ENCODE measurements around the gene TMA7B.
"Not testable (repeated sequence)": the region's sequence is repeated elsewhere in the genome, so short reads cannot be mapped to it uniquely, and the experiment has no call there.

The TMA7B gene

GRCh38 chr22:39939830-39940229 lies 20.4 kb upstream of the TMA7B start:
- Mint-ChIP-seq H3K27ac (no peak overlapping the region), H3K4me1 (peaks cover 18% of the 10 kb centered on the region), H3K27me3 (no peaks in the 10 kb centered on the region), H3K36me3 (no peaks in the 10 kb centered on the region), H3K9me3 (no peaks in the 10 kb centered on the region), H3K4me3 (no peak overlapping the region)
- no peak for ATAC-seq (ENCODE audit: low read depth)
- no peak for DNase-seq (ENCODE audit: low spot score in 2 of 2)

- H3K27ac Mint-ChIP-seq: no peak overlapping the region
Measured at GRCh38 chr22:39940757-39941305, 19.4 kb upstream of the TMA7B start.

GRCh38 chr22:39941601-39942000 lies 18.6 kb upstream of the TMA7B start:
- Mint-ChIP-seq H3K27ac (no peak overlapping the region), H3K4me3 (no peak overlapping the region), H3K36me3 (no peaks in the 10 kb centered on the region), H3K9me3 (no peaks in the 10 kb centered on the region), H3K4me1 (peaks cover 12% of the 10 kb centered on the region), H3K27me3 (no peaks in the 10 kb centered on the region)
- DNase-seq (ENCODE audit: low spot score in 2 of 2) (no peak), ATAC-seq (ENCODE audit: low read depth) (no peak)

More at GRCh38 chr22:39940757-39941305, 19.4 kb upstream of the TMA7B start:
- ATAC-seq (ENCODE audit: low read depth): peak; percentile 89
- Mint-ChIP-seq H3K36me3 (no peaks in the 10 kb centered on the region), H3K9me3 (no peaks in the 10 kb centered on the region), H3K4me1 (peaks cover 14% of the 10 kb centered on the region), H3K4me3 (no peak overlapping the region), H3K27me3 (no peaks in the 10 kb centered on the region)
- peak in 1 of 2 donors; percentile 35 for DNase-seq (ENCODE audit: low spot score in 2 of 2)

GRCh38 chr22:39942439-39943230 lies 17.6 kb upstream of the TMA7B start:
- Mint-ChIP-seq H3K27ac (no peak overlapping the region), H3K36me3 (no peaks in the 10 kb centered on the region), H3K9me3 (no peaks in the 10 kb centered on the region), H3K4me1 (peaks cover 18% of the 10 kb centered on the region), H3K27me3 (no peaks in the 10 kb centered on the region), H3K4me3 (no peak overlapping the region)
- ATAC-seq (ENCODE audit: low read depth) (no peak), DNase-seq (ENCODE audit: low spot score in 2 of 2) (no peak)

- Mint-ChIP-seq H3K9me3 (no peaks in the 10 kb centered on the region), H3K36me3 (no peaks in the 10 kb centered on the region), H3K27me3 (no peaks in the 10 kb centered on the region), H3K4me1 (peaks cover 18% of the 10 kb centered on the region), H3K27ac (no peak overlapping the region), H3K4me3 (no peak overlapping the region)
- no peak for DNase-seq (ENCODE audit: low spot score in 2 of 2)
- no peak for ATAC-seq (ENCODE audit: low read depth)
Measured at GRCh38 chr22:39943337-39943736, 16.9 kb upstream of the TMA7B start.

GRCh38 chr22:39943953-39944872 lies 16.0 kb upstream of the TMA7B start:
- Mint-ChIP-seq H3K9me3 (no peaks in the 10 kb centered on the region), H3K27ac (no peak overlapping the region), H3K27me3 (no peaks in the 10 kb centered on the region), H3K36me3 (peaks cover 1% of the 10 kb centered on the region), H3K4me3 (no peak overlapping the region), H3K4me1 (peaks cover 26% of the 10 kb centered on the region)
- no peak for DNase-seq (ENCODE audit: low spot score in 2 of 2)
- no peak for ATAC-seq (ENCODE audit: low read depth)

GRCh38 chr22:39946126-39946502 lies 14.1 kb upstream of the TMA7B start:
- no peak for ATAC-seq (ENCODE audit: low read depth)
- Mint-ChIP-seq H3K27me3 (no peaks in the 10 kb centered on the region), H3K4me3 (no peak overlapping the region), H3K4me1 (peaks cover 34% of the 10 kb centered on the region), H3K36me3 (peaks cover 5% of the 10 kb centered on the region), H3K27ac (no peak overlapping the region), H3K9me3 (no peaks in the 10 kb centered on the region)
- DNase-seq (ENCODE audit: low spot score in 2 of 2): no peak

- Mint-ChIP-seq H3K9me3 (no peaks in the 10 kb centered on the region), H3K27me3 (no peaks in the 10 kb centered on the region), H3K4me1 (peaks cover 38% of the 10 kb centered on the region), H3K27ac (peak overlapping the region; percentile 75), H3K36me3 (peaks cover 5% of the 10 kb centered on the region), H3K4me3 (peak overlapping the region; percentile 61)
- DNase-seq (ENCODE audit: low spot score in 2 of 2) (no peak), ATAC-seq (ENCODE audit: low read depth) (peak; percentile 40)
Measured at GRCh38 chr22:39946503-39947219, 13.5 kb upstream of the TMA7B start.

GRCh38 chr22:39947220-39948216 lies 12.7 kb upstream of the TMA7B start:
- DNase-seq (ENCODE audit: low spot score in 2 of 2) (peak in 1 of 2 donors; percentile 35), ATAC-seq (ENCODE audit: low read depth) (peak; percentile 92)
- H3K4me3 Mint-ChIP-seq: peak overlapping the region; percentile 61
- H3K27me3 Mint-ChIP-seq: no peaks in the 10 kb centered on the region
- peaks cover 5% of the 10 kb centered on the region for H3K36me3 Mint-ChIP-seq
- peaks cover 38% of the 10 kb centered on the region for H3K4me1 Mint-ChIP-seq
- no peaks in the 10 kb centered on the region for H3K9me3 Mint-ChIP-seq
- H3K27ac Mint-ChIP-seq: peak overlapping the region; percentile 75

GRCh38 chr22:39949964-39950737 lies 10.0 kb upstream of the TMA7B start:
- ATAC-seq (ENCODE audit: low read depth): no peak
- no peaks in the 10 kb centered on the region for H3K9me3 Mint-ChIP-seq
- H3K27ac Mint-ChIP-seq: no peak overlapping the region
- DNase-seq (ENCODE audit: low spot score in 2 of 2): no peak
- no peaks in the 10 kb centered on the region for H3K27me3 Mint-ChIP-seq
- peaks cover 8% of the 10 kb centered on the region for H3K36me3 Mint-ChIP-seq
- H3K4me1 Mint-ChIP-seq: peaks cover 38% of the 10 kb centered on the region
- no peak overlapping the region for H3K4me3 Mint-ChIP-seq

- not testable (repeated sequence) for H3K27me3 Mint-ChIP-seq; H3K27ac Mint-ChIP-seq; H3K9me3 Mint-ChIP-seq; H3K4me3 Mint-ChIP-seq; DNase-seq (ENCODE audit: low spot score in 2 of 2); ATAC-seq (ENCODE audit: low read depth)
- Mint-ChIP-seq H3K4me1 (peaks cover 35% of the 10 kb centered on the region), H3K36me3 (peaks cover 13% of the 10 kb centered on the region)
Measured at GRCh38 chr22:39951603-39952293, 8.4 kb upstream of the TMA7B start.

GRCh38 chr22:39952347-39952746 lies 7.8 kb upstream of the TMA7B start:
- no peak overlapping the region for H3K27ac Mint-ChIP-seq
- H3K36me3 Mint-ChIP-seq: peaks cover 15% of the 10 kb centered on the region
- H3K9me3 Mint-ChIP-seq: no peaks in the 10 kb centered on the region
- DNase-seq (ENCODE audit: low spot score in 2 of 2) (no peak), ATAC-seq (ENCODE audit: low read depth) (no peak)
- H3K4me3 Mint-ChIP-seq: no peak overlapping the region
- H3K4me1 Mint-ChIP-seq: peaks cover 35% of the 10 kb centered on the region
- peaks cover under 1% of the 10 kb centered on the region for H3K27me3 Mint-ChIP-seq
